HL-60 (cell line): Measurements from ENCODE around the gene FAM83B.

ENCODE experiments used
- POLR2AphosphoS5 ChIP-seq: IDR thresholded peaks from 2 replicates; pipeline ENCODE4 v1.6.1; 2012; ENCODE audit warnings: low read depth
- TF ChIP-seq, protein P1 (sequence below): IDR thresholded peaks from one replicate; pipeline ENCODE4 v1.5.1; 2011; ENCODE audit warnings: low read length, control low read depth, inconsistent platforms; ENCODE audit not compliant: insufficient read depth
- TF ChIP-seq, protein P2 (sequence below): IDR thresholded peaks from 2 replicates; pipeline ENCODE4 v1.6.1; 2012; ENCODE audit warnings: low read depth; ENCODE audit not compliant: insufficient replicate concordance

DNA sequence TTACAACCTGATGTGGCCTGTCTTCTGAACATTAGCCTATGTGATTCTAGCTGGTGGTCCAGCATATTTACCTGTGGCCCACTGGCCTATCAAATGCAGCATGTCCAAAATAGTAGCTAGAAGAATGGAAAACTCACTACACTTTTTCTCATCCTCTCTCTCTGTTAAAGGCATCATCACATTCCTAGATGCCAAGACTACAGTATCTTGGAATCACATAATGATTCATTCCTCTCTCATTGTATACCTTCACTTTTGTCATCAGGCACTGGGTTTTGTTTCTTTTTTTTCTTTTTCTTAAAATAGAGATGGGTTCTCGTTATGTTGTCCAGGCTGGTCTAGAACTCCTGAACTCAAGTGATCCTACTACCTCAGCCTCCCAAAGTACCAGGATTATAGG, 45.0 kb downstream of the FAM83B start:
- TF ChIP-seq, protein P1, sequence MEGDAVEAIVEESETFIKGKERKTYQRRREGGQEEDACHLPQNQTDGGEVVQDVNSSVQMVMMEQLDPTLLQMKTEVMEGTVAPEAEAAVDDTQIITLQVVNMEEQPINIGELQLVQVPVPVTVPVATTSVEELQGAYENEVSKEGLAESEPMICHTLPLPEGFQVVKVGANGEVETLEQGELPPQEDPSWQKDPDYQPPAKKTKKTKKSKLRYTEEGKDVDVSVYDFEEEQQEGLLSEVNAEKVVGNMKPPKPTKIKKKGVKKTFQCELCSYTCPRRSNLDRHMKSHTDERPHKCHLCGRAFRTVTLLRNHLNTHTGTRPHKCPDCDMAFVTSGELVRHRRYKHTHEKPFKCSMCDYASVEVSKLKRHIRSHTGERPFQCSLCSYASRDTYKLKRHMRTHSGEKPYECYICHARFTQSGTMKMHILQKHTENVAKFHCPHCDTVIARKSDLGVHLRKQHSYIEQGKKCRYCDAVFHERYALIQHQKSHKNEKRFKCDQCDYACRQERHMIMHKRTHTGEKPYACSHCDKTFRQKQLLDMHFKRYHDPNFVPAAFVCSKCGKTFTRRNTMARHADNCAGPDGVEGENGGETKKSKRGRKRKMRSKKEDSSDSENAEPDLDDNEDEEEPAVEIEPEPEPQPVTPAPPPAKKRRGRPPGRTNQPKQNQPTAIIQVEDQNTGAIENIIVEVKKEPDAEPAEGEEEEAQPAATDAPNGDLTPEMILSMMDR = no peak
- TF ChIP-seq POLR2AphosphoS5 = no peak
- TF ChIP-seq, protein P2, sequence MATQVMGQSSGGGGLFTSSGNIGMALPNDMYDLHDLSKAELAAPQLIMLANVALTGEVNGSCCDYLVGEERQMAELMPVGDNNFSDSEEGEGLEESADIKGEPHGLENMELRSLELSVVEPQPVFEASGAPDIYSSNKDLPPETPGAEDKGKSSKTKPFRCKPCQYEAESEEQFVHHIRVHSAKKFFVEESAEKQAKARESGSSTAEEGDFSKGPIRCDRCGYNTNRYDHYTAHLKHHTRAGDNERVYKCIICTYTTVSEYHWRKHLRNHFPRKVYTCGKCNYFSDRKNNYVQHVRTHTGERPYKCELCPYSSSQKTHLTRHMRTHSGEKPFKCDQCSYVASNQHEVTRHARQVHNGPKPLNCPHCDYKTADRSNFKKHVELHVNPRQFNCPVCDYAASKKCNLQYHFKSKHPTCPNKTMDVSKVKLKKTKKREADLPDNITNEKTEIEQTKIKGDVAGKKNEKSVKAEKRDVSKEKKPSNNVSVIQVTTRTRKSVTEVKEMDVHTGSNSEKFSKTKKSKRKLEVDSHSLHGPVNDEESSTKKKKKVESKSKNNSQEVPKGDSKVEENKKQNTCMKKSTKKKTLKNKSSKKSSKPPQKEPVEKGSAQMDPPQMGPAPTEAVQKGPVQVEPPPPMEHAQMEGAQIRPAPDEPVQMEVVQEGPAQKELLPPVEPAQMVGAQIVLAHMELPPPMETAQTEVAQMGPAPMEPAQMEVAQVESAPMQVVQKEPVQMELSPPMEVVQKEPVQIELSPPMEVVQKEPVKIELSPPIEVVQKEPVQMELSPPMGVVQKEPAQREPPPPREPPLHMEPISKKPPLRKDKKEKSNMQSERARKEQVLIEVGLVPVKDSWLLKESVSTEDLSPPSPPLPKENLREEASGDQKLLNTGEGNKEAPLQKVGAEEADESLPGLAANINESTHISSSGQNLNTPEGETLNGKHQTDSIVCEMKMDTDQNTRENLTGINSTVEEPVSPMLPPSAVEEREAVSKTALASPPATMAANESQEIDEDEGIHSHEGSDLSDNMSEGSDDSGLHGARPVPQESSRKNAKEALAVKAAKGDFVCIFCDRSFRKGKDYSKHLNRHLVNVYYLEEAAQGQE = no peak
